IMR-90 (cell line): Measurements from ENCODE around the gene SPEG. TPM values are rescaled to one million over a fixed set of nuclear protein-coding genes. Genes with fewer than 3 reads are reported as not detected.

ENCODE experiments used
- ATAC-seq: fragments of 200-7000 bp; cut with Tn5 transposase; 2 replicates; pipeline ENCODE4 v1.9.1; 2020; ENCODE audit warnings: low read depth, mild to moderate bottlenecking, moderate library complexity
- BruUV-seq: library from RNA; stranded (reverse); fragments of 400-500 nt; replicated peaks from 2 replicates; lab custom pipeline; 2021; lab: Mats Ljungman, UMichigan
- CTCF ChIA-PET: fragments of 300-600 bp; formaldehyde crosslinking; extraction: SDS; loops from one replicate; lab custom pipeline; 2021; ENCODE audit warnings: antibody characterized with exemption; lab: Yijun Ruan, JAX
- POLR2A ChIA-PET: fragments of 300-600 bp; sonication (Branson Sonifier 250); formaldehyde crosslinking; loops from one replicate; lab custom pipeline; 2022; ENCODE audit warnings: antibody characterized with exemption; ENCODE audit not compliant: unreplicated experiment; lab: Charles Lee
- DNase-seq: peaks from one replicate; pipeline ENCODE4 v3.0.0; 2013
- H2AFZ ChIP-seq: replicated peaks from 2 replicates; pipeline ENCODE3; 2013; ENCODE audit warnings: low read length, mild to moderate bottlenecking; ENCODE audit not compliant: poor library complexity
- H2AK5ac ChIP-seq: 2 replicates; pipeline ENCODE4 v1.6.1; 2013; ENCODE audit warnings: low read depth, low read length, inconsistent platforms
- H2AK9ac ChIP-seq: replicated peaks from 2 replicates; pipeline ENCODE3; 2013; ENCODE audit warnings: mild to moderate bottlenecking, low read depth, low read length, moderate library complexity; ENCODE audit not compliant: poor library complexity
- H2BK120ac ChIP-seq: 2 replicates; pipeline ENCODE4 v1.6.1; 2013; ENCODE audit warnings: low read depth, low read length, inconsistent platforms
- H2BK15ac ChIP-seq: 3 replicates; pipeline ENCODE4 v1.6.1; 2013; ENCODE audit warnings: low read depth, low read length, inconsistent platforms
- H2BK20ac ChIP-seq: 2 replicates; pipeline ENCODE4 v1.6.1; 2013; ENCODE audit warnings: low read depth, mild to moderate bottlenecking, inconsistent platforms, low read length, moderate library complexity
- H2BK5ac ChIP-seq: 2 replicates; pipeline ENCODE4 v1.6.1; 2013; ENCODE audit warnings: mild to moderate bottlenecking, low read depth, low read length, inconsistent platforms; ENCODE audit not compliant: poor library complexity, severe bottlenecking
- H3K14ac ChIP-seq: replicated peaks from 2 replicates; pipeline ENCODE4 v1.6.1; 2013; ENCODE audit warnings: low read depth, low read length, inconsistent platforms
- H3K18ac ChIP-seq: 2 replicates; pipeline ENCODE4 v1.6.1; 2013; ENCODE audit warnings: low read depth, low read length, control low read depth
- H3K23ac ChIP-seq: 2 replicates; pipeline ENCODE4 v1.6.1; 2013; ENCODE audit warnings: low read depth, low read length, inconsistent platforms
- H3K27ac ChIP-seq: 2 replicates; pipeline ENCODE4 v1.5.1; 2013; ENCODE audit warnings: mild to moderate bottlenecking, control low read depth, low read length; ENCODE audit not compliant: insufficient read depth
- H3K27me3 ChIP-seq: 2 replicates; pipeline ENCODE4 v1.6.1; 2013; ENCODE audit warnings: low read length; ENCODE audit not compliant: control insufficient read depth, insufficient read depth
- H3K36me3 ChIP-seq: 2 replicates; pipeline ENCODE4 v1.6.1; 2013; ENCODE audit warnings: low read length, mixed read lengths; ENCODE audit not compliant: control insufficient read depth, insufficient read depth
- H3K4ac ChIP-seq: 2 replicates; pipeline ENCODE4 v1.6.1; 2013; ENCODE audit warnings: low read depth, low read length, inconsistent platforms
- H3K4me1 ChIP-seq: 2 replicates; pipeline ENCODE4 v1.6.1; 2013; ENCODE audit warnings: low read length, mixed read lengths; ENCODE audit not compliant: control insufficient read depth, insufficient read depth
- H3K4me2 ChIP-seq: 2 replicates; pipeline ENCODE4 v1.6.1; 2013; ENCODE audit warnings: low read depth, mild to moderate bottlenecking, control low read depth, low read length, moderate library complexity
- H3K4me3 ChIP-seq: 2 replicates; pipeline ENCODE4 v1.5.1; 2013; ENCODE audit warnings: low read depth, mild to moderate bottlenecking, control low read depth, low read length, moderate library complexity; ENCODE audit not compliant: insufficient read depth
- H3K56ac ChIP-seq: 2 replicates; pipeline ENCODE4 v1.6.1; 2013; ENCODE audit warnings: low read length, inconsistent platforms; ENCODE audit not compliant: insufficient read depth; ENCODE audit errors: extremely low read depth
- H3K79me1 ChIP-seq, 2 experiments: 2 replicates each; pipeline ENCODE4 v1.6.1; 2013; ENCODE audit warnings: low read length in 2 of 2, inconsistent platforms in 1 of 2, low read depth in 1 of 2
- H3K9ac ChIP-seq: 2 replicates; pipeline ENCODE4 v1.6.1; 2013; ENCODE audit warnings: low read depth, low read length, control low read depth
- H3K9me1 ChIP-seq: 2 replicates; pipeline ENCODE4 v1.6.1; 2013; ENCODE audit warnings: low read length, inconsistent platforms; ENCODE audit not compliant: insufficient read depth
- H3K9me3 ChIP-seq: 2 replicates; pipeline ENCODE4 v1.6.1; 2013; ENCODE audit warnings: low read length; ENCODE audit not compliant: control insufficient read depth, insufficient read depth
- H4K20me1 ChIP-seq: 2 replicates; pipeline ENCODE4 v1.6.1; 2013; ENCODE audit warnings: low read length, inconsistent platforms; ENCODE audit not compliant: insufficient read depth
- H4K5ac ChIP-seq: 2 replicates; pipeline ENCODE4 v1.6.1; 2013; ENCODE audit warnings: mild to moderate bottlenecking, low read depth, low read length, control low read depth
- H4K8ac ChIP-seq, 2 experiments: 2 replicates each; pipeline ENCODE4 v1.6.1; 2013; ENCODE audit warnings: low read depth in 2 of 2, low read length in 2 of 2, control low read depth in 1 of 2, inconsistent platforms in 1 of 2
- H4K91ac ChIP-seq: 2 replicates; pipeline ENCODE4 v1.6.1; 2013; ENCODE audit warnings: low read depth, low read length, inconsistent platforms; ENCODE audit not compliant: insufficient read depth
- BHLHE40 ChIP-seq: fragments of 150-350 bp; IDR thresholded peaks from 2 replicates; pipeline ENCODE4 v1.6.1; 2016; ENCODE audit warnings: mild to moderate bottlenecking, low read depth, low read length
- CEBPB ChIP-seq: IDR thresholded peaks from 2 replicates; pipeline ENCODE4 v1.6.1; 2012; ENCODE audit warnings: low read depth, low read length, improper control_type of control experiment
- CHD1 ChIP-seq: IDR thresholded peaks from 2 replicates; pipeline ENCODE4 v1.6.1; 2012; ENCODE audit warnings: low read depth, low read length, improper control_type of control experiment
- CTCF ChIP-seq: conservative IDR thresholded peaks from 2 replicates; pipeline ENCODE4 v1.5.1; 2012; ENCODE audit warnings: mild to moderate bottlenecking, low read depth, low read length, improper control_type of control experiment
- ELK1 ChIP-seq: fragments of 150-350 bp; IDR thresholded peaks from 2 replicates; pipeline ENCODE4 v1.6.1; 2016; ENCODE audit warnings: low read depth, mild to moderate bottlenecking, low read length, moderate library complexity, borderline replicate concordance
- FOS ChIP-seq: fragments of 150-350 bp; IDR thresholded peaks from 2 replicates; pipeline ENCODE4 v1.6.1; 2016; ENCODE audit warnings: low read depth, low read length
- MAFK ChIP-seq: IDR thresholded peaks from 2 replicates; pipeline ENCODE4 v1.6.1; 2012; ENCODE audit warnings: low read depth, low read length, improper control_type of control experiment
- MAZ ChIP-seq: IDR thresholded peaks from 2 replicates; pipeline ENCODE4 v1.6.1; 2012; ENCODE audit warnings: low read depth, mild to moderate bottlenecking, low read length, improper control_type of control experiment, moderate library complexity, borderline replicate concordance
- MXI1 ChIP-seq: IDR thresholded peaks from 2 replicates; pipeline ENCODE4 v1.6.1; 2012; ENCODE audit warnings: low read depth, mild to moderate bottlenecking, low read length, moderate library complexity, borderline replicate concordance
- NFE2L2 ChIP-seq: fragments of 150-350 bp; IDR thresholded peaks from 2 replicates; pipeline ENCODE4 v1.6.1; 2016; ENCODE audit warnings: low read depth, mild to moderate bottlenecking, low read length
- POLR2A ChIP-seq: IDR thresholded peaks from 2 replicates; pipeline ENCODE4 v1.6.1; 2012; ENCODE audit warnings: mild to moderate bottlenecking, low read depth, low read length
- RAD21 ChIP-seq: IDR thresholded peaks from 2 replicates; pipeline ENCODE4 v1.6.1; 2012; ENCODE audit warnings: low read length, improper control_type of control experiment
- RCOR1 ChIP-seq: IDR thresholded peaks from 2 replicates; pipeline ENCODE4 v1.6.1; 2012; ENCODE audit warnings: mild to moderate bottlenecking, low read length, improper control_type of control experiment; ENCODE audit not compliant: insufficient replicate concordance
- SMC3 ChIP-seq: fragments of 150-350 bp; IDR thresholded peaks from 2 replicates; pipeline ENCODE4 v1.6.1; 2016; ENCODE audit warnings: low read depth, mild to moderate bottlenecking, antibody characterized with exemption, low read length, moderate library complexity
- USF2 ChIP-seq: fragments of 150-350 bp; IDR thresholded peaks from 2 replicates; pipeline ENCODE4 v1.6.1; 2017; ENCODE audit warnings: mild to moderate bottlenecking, antibody characterized with exemption, low read length, low read depth
- WGBS, 2 experiments: methylation state at CpG; one replicate each; pipeline versions ENCODE4 v1.1.5 to v1.1.7; 2013; ENCODE audit warnings: missing lambda C conversion rate in 2 of 2; ENCODE audit not compliant: insufficient read length in 1 of 2; ENCODE audit errors: extremely low coverage in 2 of 2; 5-methylcytosine and 5-hydroxymethylcytosine counted together
- dilution Hi-C: fragments of 300-500 bp; cut with HindIII; formaldehyde crosslinking; loops from one replicate; pipeline ENCODE4 v1.14.3; 2018; ENCODE audit warnings: low sequenced_read_pairs; ENCODE audit not compliant: unreplicated experiment
- in situ Hi-C: fragments of 300-500 bp; cut with MboI; formaldehyde crosslinking; loops from 3 replicates; pipeline ENCODE4 v1.14.3; 2019; ENCODE audit warnings: low sequenced_read_pairs, inconsistent platforms, mixed read lengths
- intact Hi-C: fragments of 100-400 bp; cut with micrococcal nuclease; formaldehyde crosslinking; loops from 2 replicates; pipeline ENCODE4 v1.10.0; 2022
- polyA plus RNA-seq, 3 experiments: library from polyadenylated mRNA; depleted of rRNA; stranded (reverse); fragments of >200 nt; gene quantifications; 2 replicates each; pipeline ENCODE4 v1.2.3, GENCODE V29; 2012; ENCODE audit warnings: low replicate concordance in 1 of 3
- total RNA-seq: library from RNA; depleted of rRNA; stranded (reverse); fragments of >200 nt; gene quantifications from 2 replicates; pipeline ENCODE4 v1.2.3, GENCODE V29; 2012

The SPEG gene
- total and polyA plus RNA-seq, 2 of the 4 experiments (the other 2 are of a cell fraction) = 6.8 to 81.6 TPM

- Histone ChIP-seq H4K8ac (peak overlapping the region in 1 of 2 experiments; percentile 51; a peak in 2 of 4 replicates), H3K27ac (no peak overlapping the region), H3K18ac (no peak overlapping the region), H4K5ac (no peak overlapping the region), H4K20me1 (no peaks in the 10 kb centered on the region), H3K14ac (no peak overlapping the region), H3K4me1 (peaks cover 26% of the 10 kb centered on the region), H3K9me1 (peaks cover 24% of the 10 kb centered on the region), H2BK15ac (no peak overlapping the region; the same call in 2 of the 3 replicates), H4K91ac (peak overlapping the region; percentile 32; the same call in 1 of the 2 replicates), H2AFZ (peak overlapping the region; percentile 77), H2BK20ac (no peak overlapping the region), H3K9me3 (no peaks in the 10 kb centered on the region), H3K36me3 (no peaks in the 10 kb centered on the region), H3K23ac (no peak overlapping the region), H3K4ac (peak overlapping the region; percentile 27; the same call in 1 of the 2 replicates), H3K4me2 (no peak overlapping the region), H3K27me3 (no peaks in the 10 kb centered on the region; the same call in 1 of the 2 replicates), H3K4me3 (no peak overlapping the region), H3K79me1 (no peaks in the 10 kb centered on the region), H3K56ac (no peak overlapping the region), H2BK120ac (peak overlapping the region; percentile 42; the same call in 1 of the 2 replicates), H3K9ac (no peak overlapping the region), H2AK5ac (peak overlapping the region; percentile 45; the same call in 1 of the 2 replicates), H2BK5ac (no peak overlapping the region), H2AK9ac (peak overlapping the region; percentile 44)
- ATAC-seq (no peak), DNase-seq (no peak)
- ChIA-PET POLR2A (no interaction called here), CTCF (interaction anchor here (1.0 to 4.0 kb wide), 6 partner anchors 17 to 126 kb away, joined by 3 to 36 read pairs (median 4); partner anchors contain the start of gene DNPEP)
- no TSS peak for BruUV-seq
- WGBS, 2 experiments = 84% methylated on average over 5 of the region's 10 CpGs; no CpG with 5 or more reads in 1 of the 2 experiments
- dilution Hi-C loops = no loop called here
- in situ Hi-C loops = loop anchor here (5.0 kb wide), 1 partner anchor 128 kb away; no protein-coding TSS in a partner anchor
- intact Hi-C loops = no loop called here
- no peak for TF ChIP-seq BHLHE40
- TF ChIP-seq MAFK = no peak
- TF ChIP-seq MXI1 = no peak
- no peak for TF ChIP-seq MAZ
- TF ChIP-seq FOS = no peak
- TF ChIP-seq RCOR1 = no peak
- no peak for TF ChIP-seq CTCF
- TF ChIP-seq NFE2L2 = no peak
- TF ChIP-seq CHD1 = no peak
- no peak for TF ChIP-seq ELK1
- no peak for TF ChIP-seq CEBPB
- no peak for TF ChIP-seq USF2
- TF ChIP-seq POLR2A = no peak
- TF ChIP-seq SMC3 = no peak
- TF ChIP-seq RAD21 = no peak
Measured at GRCh38 chr2:219404291-219404910, 30.2 kb upstream of the SPEG start.
